HCT116 (cell line): Measurements from ENCODE around the gene HCRTR1.

Experiments
- EZH2 ChIP-seq: fragments of 200-600 bp; sonication (generic); IDR thresholded peaks from 2 replicates; pipeline ENCODE4 v1.6.1; 2017; ENCODE audit warnings: antibody characterized with exemption, mixed run types
- EZH2phosphoT487 ChIP-seq: fragments of 200-600 bp; IDR thresholded peaks from 2 replicates; pipeline ENCODE4 v1.6.1; 2018; ENCODE audit warnings: antibody characterized with exemption, borderline replicate concordance
- FOSL1 ChIP-seq: IDR thresholded peaks from 2 replicates; pipeline ENCODE4 v1.6.1; 2012; ENCODE audit warnings: low read depth
- POLR2A ChIP-seq: IDR thresholded peaks from 2 replicates; pipeline ENCODE4 v1.7.0; 2011; ENCODE audit warnings: borderline replicate concordance; ENCODE audit not compliant: insufficient read depth, insufficient read length; ENCODE audit errors: extremely low read depth
- RAD21 ChIP-seq: IDR thresholded peaks from 2 replicates; pipeline ENCODE4 v1.6.1; 2012; ENCODE audit warnings: low read depth, mild to moderate bottlenecking
- SIN3A ChIP-seq: IDR thresholded peaks from 2 replicates; pipeline ENCODE4 v1.6.1; 2012; ENCODE audit warnings: low read depth
- SRF ChIP-seq: IDR thresholded peaks from 2 replicates; pipeline ENCODE4 v1.6.1; 2012; ENCODE audit warnings: low read depth
- TCF7L2 ChIP-seq: IDR thresholded peaks from 2 replicates; pipeline ENCODE4 v1.7.0; 2011; ENCODE audit warnings: borderline replicate concordance, inconsistent platforms; ENCODE audit not compliant: insufficient read depth, insufficient read length; ENCODE audit errors: extremely low read depth
- ZFX ChIP-seq: fragments of 450-650 bp; IDR thresholded peaks from 2 replicates; pipeline ENCODE4 v1.6.1; 2017
- ZNF274 ChIP-seq: fragments of 200-500 bp; sonication (Bioruptor generic); IDR thresholded peaks from 2 replicates; pipeline ENCODE4 v1.6.1; 2014; ENCODE audit warnings: mild to moderate bottlenecking, low read depth, low read length, inconsistent platforms
- TF ChIP-seq, protein P1 (sequence below), 3 experiments: fragments of 200-600 bp in 1 of 3; sonication (generic) in 1 of 3; IDR thresholded peaks in 2 of 3; conservative IDR thresholded peaks in 1 of 3; 2 replicates each; pipeline ENCODE4 v1.5.1; 2012 to 2017; ENCODE audit warnings: low read depth in 2 of 3, low read length in 2 of 3, antibody characterized with exemption in 1 of 3, borderline replicate concordance in 1 of 3, control low read depth in 1 of 3, mild to moderate bottlenecking in 1 of 3, mixed read lengths in 1 of 3, mixed run types in 1 of 3, moderate library complexity in 1 of 3; ENCODE audit not compliant: insufficient read depth in 1 of 3

DNA sequence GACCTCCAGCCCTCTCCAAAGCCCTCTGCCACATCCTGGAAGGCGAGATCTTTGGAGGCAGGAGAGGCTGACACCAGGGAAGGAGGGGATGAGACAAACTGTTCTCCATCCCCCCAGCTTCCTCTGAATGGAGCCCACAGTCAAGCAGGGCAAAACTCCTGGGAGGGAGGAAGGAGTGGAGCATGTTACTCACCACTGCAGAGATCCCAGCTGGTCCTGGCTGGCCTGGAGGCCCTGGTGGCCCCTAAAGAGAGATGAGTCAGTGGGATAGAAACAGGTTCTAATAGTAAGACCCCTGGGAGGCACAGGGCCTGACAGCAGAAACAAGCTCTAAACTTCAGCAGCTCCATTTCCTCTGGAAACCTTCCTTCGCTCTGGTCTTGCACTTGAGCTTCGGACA is 41.2 kb downstream of the HCRTR1 start:
- no peak for TF ChIP-seq POLR2A
- TF ChIP-seq, protein P1, sequence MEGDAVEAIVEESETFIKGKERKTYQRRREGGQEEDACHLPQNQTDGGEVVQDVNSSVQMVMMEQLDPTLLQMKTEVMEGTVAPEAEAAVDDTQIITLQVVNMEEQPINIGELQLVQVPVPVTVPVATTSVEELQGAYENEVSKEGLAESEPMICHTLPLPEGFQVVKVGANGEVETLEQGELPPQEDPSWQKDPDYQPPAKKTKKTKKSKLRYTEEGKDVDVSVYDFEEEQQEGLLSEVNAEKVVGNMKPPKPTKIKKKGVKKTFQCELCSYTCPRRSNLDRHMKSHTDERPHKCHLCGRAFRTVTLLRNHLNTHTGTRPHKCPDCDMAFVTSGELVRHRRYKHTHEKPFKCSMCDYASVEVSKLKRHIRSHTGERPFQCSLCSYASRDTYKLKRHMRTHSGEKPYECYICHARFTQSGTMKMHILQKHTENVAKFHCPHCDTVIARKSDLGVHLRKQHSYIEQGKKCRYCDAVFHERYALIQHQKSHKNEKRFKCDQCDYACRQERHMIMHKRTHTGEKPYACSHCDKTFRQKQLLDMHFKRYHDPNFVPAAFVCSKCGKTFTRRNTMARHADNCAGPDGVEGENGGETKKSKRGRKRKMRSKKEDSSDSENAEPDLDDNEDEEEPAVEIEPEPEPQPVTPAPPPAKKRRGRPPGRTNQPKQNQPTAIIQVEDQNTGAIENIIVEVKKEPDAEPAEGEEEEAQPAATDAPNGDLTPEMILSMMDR (IDR thresholded peaks at IDR 0.05 in 2 of 3, conservative IDR thresholded peaks at IDR 0.05 in 1 of 3; ENCODE audit: borderline replicate concordance in 1 of 3, insufficient read depth in 1 of 3, low read depth in 2 of 3, low read length in 2 of 3): no peak
- TF ChIP-seq TCF7L2: no peak
- TF ChIP-seq RAD21: no peak
- TF ChIP-seq ZNF274: no peak
- TF ChIP-seq EZH2: no peak
- TF ChIP-seq ZFX: no peak
- no peak for TF ChIP-seq SIN3A
- TF ChIP-seq EZH2phosphoT487: no peak
- TF ChIP-seq SRF: no peak
- no peak for TF ChIP-seq FOSL1
